K562 (cell line): ENCODE measurements around the gene GPN1. TPM values are rescaled to one million over a fixed set of nuclear protein-coding genes. Genes with fewer than 3 reads are reported as not detected.

ENCODE experiments used
- ATF3 ChIP-seq, 2 experiments: fragments of 450-650 bp in 1 of 2; sonication (generic) in 1 of 2; formaldehyde crosslinking in 1 of 2; IDR thresholded peaks in 1 of 2; conservative IDR thresholded peaks in 1 of 2; 2 replicates each; pipeline versions ENCODE4 v1.6.1 to v1.8.1; 2016 to 2023; ENCODE audit warnings: mild to moderate bottlenecking in 2 of 2, moderate library complexity in 2 of 2, inconsistent platforms in 1 of 2, missing genetic modification reagents in 1 of 2
- IRF9 ChIP-seq: fragments of 450-650 bp; IDR thresholded peaks from 2 replicates; pipeline ENCODE4 v1.6.1; 2016; ENCODE audit warnings: missing biosample characterization, missing genetic modification characterization
- KLF10 ChIP-seq: fragments of 250-450 bp; sonication (Bioruptor Pico); IDR thresholded peaks from 2 replicates; pipeline ENCODE4 v1.6.1; 2021; ENCODE audit warnings: matching md5 sums
- NCOA1 ChIP-seq: fragments of 450-650 bp; IDR thresholded peaks from 2 replicates; pipeline ENCODE4 v1.6.1; 2016; ENCODE audit warnings: low read depth
- PTRF ChIP-seq: fragments of 450-650 bp; IDR thresholded peaks from 2 replicates; pipeline ENCODE4 v1.6.1; 2016; ENCODE audit warnings: mild to moderate bottlenecking, missing genetic modification characterization, missing compliant biosample characterization
- TFAP4 ChIP-seq: sonication (generic); formaldehyde crosslinking; IDR thresholded peaks from 2 replicates; pipeline ENCODE4 v1.8.0; 2022; ENCODE audit warnings: missing genetic modification reagents, mild to moderate bottlenecking, moderate library complexity, borderline replicate concordance
- THRB ChIP-seq: fragments of 450-650 bp; formaldehyde crosslinking; conservative IDR thresholded peaks from 2 replicates; pipeline ENCODE4 v1.4.0; 2022; ENCODE audit warnings: mild to moderate bottlenecking, missing genetic modification characterization
- ZBTB40 ChIP-seq, 2 experiments: fragments of 450-650 bp in 1 of 2; sonication (generic) in 1 of 2; formaldehyde crosslinking in 1 of 2; IDR thresholded peaks; 2 replicates each; pipeline versions ENCODE4 v1.7.1 to v1.9.0; 2016 to 2022; ENCODE audit warnings: inconsistent platforms in 1 of 2, mild to moderate bottlenecking in 1 of 2, missing genetic modification reagents in 1 of 2
- ZBTB7A ChIP-seq: IDR thresholded peaks from 2 replicates; pipeline ENCODE4 v1.6.1; 2011; ENCODE audit warnings: low read depth, mild to moderate bottlenecking, low read length, moderate library complexity, borderline replicate concordance; ENCODE audit not compliant: control insufficient read depth
- ZNF239 ChIP-seq: fragments of 250-450 bp; sonication (Bioruptor Pico); IDR thresholded peaks from 2 replicates; pipeline ENCODE4 v1.4.0; 2020; ENCODE audit warnings: mild to moderate bottlenecking
- ZNF436 ChIP-seq: fragments of 250-450, 450-650 bp; sonication (Bioruptor Pico); formaldehyde crosslinking; IDR thresholded peaks from 2 replicates; pipeline ENCODE4 v1.7.0; 2020; ENCODE audit warnings: mild to moderate bottlenecking
- ZNF445 ChIP-seq: fragments of 250-450 bp; sonication (Bioruptor Pico); IDR thresholded peaks from 2 replicates; pipeline ENCODE4 v1.4.0; 2020; ENCODE audit warnings: low read depth, mild to moderate bottlenecking, moderate library complexity
- polyA plus RNA-seq, 8 experiments: library from polyadenylated mRNA; depleted of rRNA in 4 of 8; stranded (reverse) in 5 of 8; unstranded in 3 of 8; fragments of >200 nt; fragmentation: Nextera tagmentation in 2 of 8; fragmentation: Illumina TruSeq in 1 of 8; extraction: Ambion mirVana in 2 of 8; extraction: Trizol in 1 of 8; gene quantifications; 2 replicates each; pipeline versions ENCODE4 v1.2.1 to v1.2.3, GENCODE V29; 2011 to 2014; ENCODE audit warnings: inconsistent platforms in 1 of 8, missing spikeins in 1 of 8
- total RNA-seq, 7 experiments: library from RNA; depleted of rRNA in 6 of 7; stranded (reverse); fragments of >200 nt in 6 of 7; fragmentation: Illumina TruSeq in 2 of 7; extraction: Trizol in 2 of 7; gene quantifications; 2 replicates each; pipeline versions ENCODE4 v1.2.1 to v1.2.3, GENCODE V29; 2011 to 2021; ENCODE audit warnings: low replicate concordance in 1 of 7

GPN1 gene
- total and polyA plus RNA-seq, 9 of the 15 experiments (the other 6 are each of a cell fraction or from before 2014, with no cell fraction given) = 23.4 to 171 (median 48.2) TPM

GRCh38 chr2:27683390-27684071 lies 54.7 kb downstream of the GPN1 start (continued):
- TF ChIP-seq IRF9 (tag) = no peak
- no peak for TF ChIP-seq TFAP4
- no peak for TF ChIP-seq ZBTB7A
- TF ChIP-seq KLF10 (CRISPR knock-in tag) = no peak
- TF ChIP-seq THRB = no peak
- TF ChIP-seq NCOA1 = no peak
- no peak for TF ChIP-seq ZNF436 (CRISPR knock-in tag)
- no peak for TF ChIP-seq ZBTB40 (IDR thresholded peaks at IDR 0.05)
- TF ChIP-seq ZBTB40 (CRISPR knock-in tag; IDR thresholded peaks at IDR 0.05) = no peak
- TF ChIP-seq PTRF (tag) = no peak
- peak; percentile 57 for TF ChIP-seq ATF3 (IDR thresholded peaks at IDR 0.05)
- TF ChIP-seq ATF3 (CRISPR knock-in tag; conservative IDR thresholded peaks at IDR 0.05) = no peak
- TF ChIP-seq ZNF445 (CRISPR knock-in tag) = no peak
- no peak for TF ChIP-seq ZNF239 (CRISPR knock-in tag)
